Panc1 (cell line): ENCODE results near the gene KANSL2. TPM values are rescaled to one million over a fixed set of nuclear protein-coding genes. Genes with fewer than 3 reads are reported as not detected.

Experiments used
- ATAC-seq: fragments of 200-7000 bp; cut with Tn5 transposase; 2 replicates; pipeline ENCODE4 v1.9.1; 2020; ENCODE audit warnings: mild to moderate bottlenecking, moderate library complexity
- BruUV-seq: library from RNA; stranded (reverse); fragments of 400-500 nt; replicated peaks from 2 replicates; lab custom pipeline; 2021; lab: Mats Ljungman, UMichigan
- CTCF ChIA-PET: fragments of 300-600 bp; sonication (Branson Sonifier 250); formaldehyde crosslinking; loops from one replicate; lab custom pipeline; 2022; ENCODE audit warnings: antibody characterized with exemption; lab: Charles Lee
- POLR2A ChIA-PET: fragments of 300-600 bp; sonication (Branson Sonifier 250); formaldehyde crosslinking; loops from one replicate; lab custom pipeline; 2022; ENCODE audit warnings: antibody characterized with exemption; lab: Charles Lee
- DNase-seq: peaks from one replicate; pipeline ENCODE4 v3.0.0-alpha.2; 2010; ENCODE audit warnings: low read depth, low spot score
- H3K27ac ChIP-seq: 2 replicates; pipeline ENCODE4 v1.5.1; 2011; ENCODE audit warnings: mild to moderate bottlenecking, low read length, inconsistent platforms
- H3K27me3 ChIP-seq: fragments of 200-500 bp; sonication (Bioruptor generic); 2 replicates; pipeline ENCODE4 v1.6.0; 2014; ENCODE audit warnings: low read length, inconsistent platforms; ENCODE audit not compliant: control insufficient read depth, insufficient read depth
- H3K36me3 ChIP-seq: fragments of 200-500 bp; sonication (Bioruptor generic); 2 replicates; pipeline ENCODE4 v1.5.1; 2014; ENCODE audit warnings: inconsistent platforms, mild to moderate bottlenecking, low read length, moderate library complexity; ENCODE audit not compliant: control insufficient read depth, insufficient read depth
- H3K4me1 ChIP-seq: 2 replicates; pipeline ENCODE4 v1.5.1; 2011; ENCODE audit warnings: inconsistent platforms, mild to moderate bottlenecking, low read length, moderate library complexity; ENCODE audit not compliant: control insufficient read depth, insufficient read depth
- H3K4me3 ChIP-seq, 2 experiments: 2 replicates each; pipeline ENCODE4 v1.5.1; 2011 to 2012; ENCODE audit warnings: low read depth in 2 of 2, low read length in 2 of 2, mild to moderate bottlenecking in 2 of 2, inconsistent platforms in 1 of 2, moderate library complexity in 1 of 2
- H3K9me3 ChIP-seq: fragments of 200-500 bp; sonication (Bioruptor generic); 2 replicates; pipeline ENCODE4 v1.5.1; 2014; ENCODE audit warnings: low read depth, mild to moderate bottlenecking, inconsistent platforms, low read length, moderate library complexity; ENCODE audit not compliant: control insufficient read depth, insufficient read depth
- POLR2AphosphoS5 ChIP-seq: IDR thresholded peaks from 2 replicates; pipeline ENCODE4 v1.6.1; 2012; ENCODE audit warnings: mild to moderate bottlenecking, low read depth, low read length, moderate library complexity
- REST ChIP-seq, 2 experiments: IDR thresholded peaks; 2 replicates each; pipeline ENCODE4 v1.6.1; 2011 to 2012; ENCODE audit warnings: low read depth in 2 of 2, control low read depth in 1 of 2, low read length in 1 of 2, mild to moderate bottlenecking in 1 of 2, moderate library complexity in 1 of 2; ENCODE audit not compliant: insufficient read depth in 1 of 2
- SIN3A ChIP-seq: IDR thresholded peaks from 2 replicates; pipeline ENCODE4 v1.6.1; 2012; ENCODE audit warnings: low read depth, mild to moderate bottlenecking, low read length, moderate library complexity, borderline replicate concordance; ENCODE audit not compliant: insufficient read depth
- TCF7L2 ChIP-seq: IDR thresholded peaks from 2 replicates; pipeline ENCODE4 v1.6.1; 2011; ENCODE audit warnings: mild to moderate bottlenecking, low read depth, low read length, inconsistent platforms
- in situ Hi-C: cut with HindIII; loops from 2 replicates; pipeline ENCODE4 v1.10.0; 2016; ENCODE audit warnings: low sequenced_read_pairs, low pct_unique_long_range_greater_than_20kb
- intact Hi-C: fragments of 100-400 bp; cut with micrococcal nuclease; formaldehyde crosslinking; loops from one replicate; pipeline ENCODE4 v1.10.0; 2022; ENCODE audit not compliant: unreplicated experiment
- total RNA-seq: library from RNA; stranded (reverse); gene quantifications from one replicate; pipeline ENCODE4 v1.2.1, GENCODE V29; 2021; ENCODE audit not compliant: unreplicated experiment
- TF ChIP-seq, protein P1 (sequence below): fragments of 450-650 bp; IDR thresholded peaks from 2 replicates; pipeline ENCODE4 v1.5.1; 2017; ENCODE audit warnings: mild to moderate bottlenecking

The KANSL2 gene
- total RNA-seq, 1 experiment from 2014 or later: 36.9 TPM

GRCh38 chr12:48716493-48717251, 34.6 kb upstream of the KANSL2 start, which contains the start of gene CCNT1:
Gene CCNT1, minus strand, starts transcription at chr12:48716707. Its CDS starts 32 bp downstream, at chr12:48716675.
- intact Hi-C loops (no loop called here), in situ Hi-C loops (no loop called here)
- CTCF ChIA-PET: no interaction called here

DNA sequence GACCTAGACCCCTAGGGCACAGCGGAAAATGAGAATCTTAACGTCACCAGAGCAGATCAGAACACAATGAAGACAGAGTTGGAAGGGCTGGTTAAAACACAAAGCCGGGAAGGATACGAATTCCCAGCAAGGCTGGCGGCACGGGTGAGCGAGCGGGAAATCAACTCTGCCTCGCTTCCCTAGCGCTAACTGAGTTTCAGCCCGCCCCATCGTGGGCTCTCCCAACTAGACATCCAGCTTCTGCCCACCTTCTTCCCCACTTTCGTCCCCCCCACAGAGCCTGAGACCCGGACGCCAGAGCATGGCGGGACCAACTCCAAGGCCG, 34.1 kb upstream of the KANSL2 start:
- ChIA-PET CTCF (no interaction called here), POLR2A (interaction anchor here (0.6 kb wide), 1 partner anchor 12 kb away, joined by 3 read pairs; no protein-coding TSS in a partner anchor)
- TF ChIP-seq REST (IDR thresholded peaks at IDR 0.05; ENCODE audit: insufficient read depth in 1 of 2, low read depth in 2 of 2, low read length in 1 of 2) (no peak), TCF7L2 (no peak), POLR2AphosphoS5 (no peak), SIN3A (no peak)
- TF ChIP-seq, protein P1, sequence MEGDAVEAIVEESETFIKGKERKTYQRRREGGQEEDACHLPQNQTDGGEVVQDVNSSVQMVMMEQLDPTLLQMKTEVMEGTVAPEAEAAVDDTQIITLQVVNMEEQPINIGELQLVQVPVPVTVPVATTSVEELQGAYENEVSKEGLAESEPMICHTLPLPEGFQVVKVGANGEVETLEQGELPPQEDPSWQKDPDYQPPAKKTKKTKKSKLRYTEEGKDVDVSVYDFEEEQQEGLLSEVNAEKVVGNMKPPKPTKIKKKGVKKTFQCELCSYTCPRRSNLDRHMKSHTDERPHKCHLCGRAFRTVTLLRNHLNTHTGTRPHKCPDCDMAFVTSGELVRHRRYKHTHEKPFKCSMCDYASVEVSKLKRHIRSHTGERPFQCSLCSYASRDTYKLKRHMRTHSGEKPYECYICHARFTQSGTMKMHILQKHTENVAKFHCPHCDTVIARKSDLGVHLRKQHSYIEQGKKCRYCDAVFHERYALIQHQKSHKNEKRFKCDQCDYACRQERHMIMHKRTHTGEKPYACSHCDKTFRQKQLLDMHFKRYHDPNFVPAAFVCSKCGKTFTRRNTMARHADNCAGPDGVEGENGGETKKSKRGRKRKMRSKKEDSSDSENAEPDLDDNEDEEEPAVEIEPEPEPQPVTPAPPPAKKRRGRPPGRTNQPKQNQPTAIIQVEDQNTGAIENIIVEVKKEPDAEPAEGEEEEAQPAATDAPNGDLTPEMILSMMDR: no peak
- Histone ChIP-seq H3K27ac (peak overlapping the region; percentile 98), H3K9me3 (no peaks in the 10 kb centered on the region), H3K27me3 (no peaks in the 10 kb centered on the region), H3K36me3 (peaks cover 8% of the 10 kb centered on the region), H3K4me1 (peaks cover 13% of the 10 kb centered on the region; the same call in 1 of the 2 replicates), H3K4me3 (peak overlapping the region; percentile 92 to 95)
- ATAC-seq (peak; percentile 61), DNase-seq (no peak)
- intact Hi-C loops (no loop called here), in situ Hi-C loops (no loop called here)
- TSS peak; percentile 86 for BruUV-seq

More at GRCh38 chr12:48716493-48717251, 34.6 kb upstream of the KANSL2 start, which contains the start of gene CCNT1:
- TF ChIP-seq POLR2AphosphoS5 (peak; percentile 75), SIN3A (no peak), TCF7L2 (0 out of 2 replicates have a peak, but pooled peaks have one; percentile 49), REST (IDR thresholded peaks at IDR 0.05; ENCODE audit: insufficient read depth in 1 of 2, low read depth in 2 of 2, low read length in 1 of 2) (0 out of 4 replicates have a peak, but pooled peaks of 1 of the 2 experiments have one; percentile 60)
- TF ChIP-seq, protein P1: no peak
- Histone ChIP-seq H3K27me3 (no peaks in the 10 kb centered on the region), H3K27ac (peak within 1 kb of the TSS; percentile 98), H3K4me3 (peak within 1 kb of the TSS; percentile 92 to 95), H3K9me3 (no peaks in the 10 kb centered on the region), H3K36me3 (peaks cover 5% of the 10 kb centered on the region; the same call in 1 of the 2 replicates), H3K4me1 (peaks cover 13% of the 10 kb centered on the region; the same call in 1 of the 2 replicates)
- ATAC-seq (peak; percentile 99), DNase-seq (peak; percentile 100)
- POLR2A ChIA-PET: interaction anchor here (0.6 kb wide), 1 partner anchor 13 kb away, joined by 3 read pairs; no protein-coding TSS in a partner anchor
- no TSS peak for BruUV-seq
